ENCODE data around the gene BCORL1.

Gene BCORL1

GRCh38 chrX:130039847-130040246 is 57.4 kb downstream of the BCORL1 start:
- no peak for DNase-seq (ENCODE audit: low read depth in 1 of 2, low spot score in 1 of 2)
- no peaks in the 10 kb centered on the region for H3K27me3 ChIP-seq (ENCODE audit: insufficient read depth, poor library complexity, severe bottlenecking)
- TF ChIP-seq, protein P1, sequence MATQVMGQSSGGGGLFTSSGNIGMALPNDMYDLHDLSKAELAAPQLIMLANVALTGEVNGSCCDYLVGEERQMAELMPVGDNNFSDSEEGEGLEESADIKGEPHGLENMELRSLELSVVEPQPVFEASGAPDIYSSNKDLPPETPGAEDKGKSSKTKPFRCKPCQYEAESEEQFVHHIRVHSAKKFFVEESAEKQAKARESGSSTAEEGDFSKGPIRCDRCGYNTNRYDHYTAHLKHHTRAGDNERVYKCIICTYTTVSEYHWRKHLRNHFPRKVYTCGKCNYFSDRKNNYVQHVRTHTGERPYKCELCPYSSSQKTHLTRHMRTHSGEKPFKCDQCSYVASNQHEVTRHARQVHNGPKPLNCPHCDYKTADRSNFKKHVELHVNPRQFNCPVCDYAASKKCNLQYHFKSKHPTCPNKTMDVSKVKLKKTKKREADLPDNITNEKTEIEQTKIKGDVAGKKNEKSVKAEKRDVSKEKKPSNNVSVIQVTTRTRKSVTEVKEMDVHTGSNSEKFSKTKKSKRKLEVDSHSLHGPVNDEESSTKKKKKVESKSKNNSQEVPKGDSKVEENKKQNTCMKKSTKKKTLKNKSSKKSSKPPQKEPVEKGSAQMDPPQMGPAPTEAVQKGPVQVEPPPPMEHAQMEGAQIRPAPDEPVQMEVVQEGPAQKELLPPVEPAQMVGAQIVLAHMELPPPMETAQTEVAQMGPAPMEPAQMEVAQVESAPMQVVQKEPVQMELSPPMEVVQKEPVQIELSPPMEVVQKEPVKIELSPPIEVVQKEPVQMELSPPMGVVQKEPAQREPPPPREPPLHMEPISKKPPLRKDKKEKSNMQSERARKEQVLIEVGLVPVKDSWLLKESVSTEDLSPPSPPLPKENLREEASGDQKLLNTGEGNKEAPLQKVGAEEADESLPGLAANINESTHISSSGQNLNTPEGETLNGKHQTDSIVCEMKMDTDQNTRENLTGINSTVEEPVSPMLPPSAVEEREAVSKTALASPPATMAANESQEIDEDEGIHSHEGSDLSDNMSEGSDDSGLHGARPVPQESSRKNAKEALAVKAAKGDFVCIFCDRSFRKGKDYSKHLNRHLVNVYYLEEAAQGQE (IDR thresholded peaks at IDR 0.05; ENCODE audit: insufficient replicate concordance, low read depth), result no peak
- TF ChIP-seq POLR2AphosphoS5 (IDR thresholded peaks at IDR 0.05; ENCODE audit: low read depth), result no peak
- no peak for TF ChIP-seq SPI1 (IDR thresholded peaks at IDR 0.05; ENCODE audit: borderline replicate concordance, low read depth)
- TF ChIP-seq GABPA (IDR thresholded peaks at IDR 0.05; ENCODE audit: low read depth), result no peak
- TF ChIP-seq, protein P2, sequence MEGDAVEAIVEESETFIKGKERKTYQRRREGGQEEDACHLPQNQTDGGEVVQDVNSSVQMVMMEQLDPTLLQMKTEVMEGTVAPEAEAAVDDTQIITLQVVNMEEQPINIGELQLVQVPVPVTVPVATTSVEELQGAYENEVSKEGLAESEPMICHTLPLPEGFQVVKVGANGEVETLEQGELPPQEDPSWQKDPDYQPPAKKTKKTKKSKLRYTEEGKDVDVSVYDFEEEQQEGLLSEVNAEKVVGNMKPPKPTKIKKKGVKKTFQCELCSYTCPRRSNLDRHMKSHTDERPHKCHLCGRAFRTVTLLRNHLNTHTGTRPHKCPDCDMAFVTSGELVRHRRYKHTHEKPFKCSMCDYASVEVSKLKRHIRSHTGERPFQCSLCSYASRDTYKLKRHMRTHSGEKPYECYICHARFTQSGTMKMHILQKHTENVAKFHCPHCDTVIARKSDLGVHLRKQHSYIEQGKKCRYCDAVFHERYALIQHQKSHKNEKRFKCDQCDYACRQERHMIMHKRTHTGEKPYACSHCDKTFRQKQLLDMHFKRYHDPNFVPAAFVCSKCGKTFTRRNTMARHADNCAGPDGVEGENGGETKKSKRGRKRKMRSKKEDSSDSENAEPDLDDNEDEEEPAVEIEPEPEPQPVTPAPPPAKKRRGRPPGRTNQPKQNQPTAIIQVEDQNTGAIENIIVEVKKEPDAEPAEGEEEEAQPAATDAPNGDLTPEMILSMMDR (IDR thresholded peaks at IDR 0.05; ENCODE audit: insufficient read depth, low read length), result no peak
- no peak overlapping the region for H3K4me3 ChIP-seq (replicated peaks; ENCODE audit: insufficient read depth, low read length)
- H3K27ac ChIP-seq (replicated peaks), result no peak overlapping the region

GRCh38 chrX:130047416-130047815 is 65.0 kb downstream of the BCORL1 start:
- no peak for DNase-seq (ENCODE audit: low read depth in 1 of 2, low spot score in 1 of 2)
- H3K27ac ChIP-seq (replicated peaks), result no peak overlapping the region
- H3K4me3 ChIP-seq (replicated peaks; ENCODE audit: insufficient read depth, low read length), result no peak overlapping the region
- H3K27me3 ChIP-seq (ENCODE audit: insufficient read depth, poor library complexity, severe bottlenecking), result no peaks in the 10 kb centered on the region
- TF ChIP-seq, protein P1 (IDR thresholded peaks at IDR 0.05; ENCODE audit: insufficient replicate concordance, low read depth), result no peak
- TF ChIP-seq POLR2AphosphoS5 (IDR thresholded peaks at IDR 0.05; ENCODE audit: low read depth), result no peak

- no peak for DNase-seq (ENCODE audit: low read depth in 1 of 2, low spot score in 1 of 2)
- H3K27ac ChIP-seq (replicated peaks), result no peak overlapping the region
- TF ChIP-seq GABPA (IDR thresholded peaks at IDR 0.05; ENCODE audit: low read depth) (no peak), SPI1 (IDR thresholded peaks at IDR 0.05; ENCODE audit: borderline replicate concordance, low read depth) (no peak), POLR2AphosphoS5 (IDR thresholded peaks at IDR 0.05; ENCODE audit: low read depth) (no peak)
- TF ChIP-seq, protein P1 (IDR thresholded peaks at IDR 0.05; ENCODE audit: insufficient replicate concordance, low read depth), result no peak
- TF ChIP-seq, protein P2 (IDR thresholded peaks at IDR 0.05; ENCODE audit: insufficient read depth, low read length), result no peak
- H3K27me3 ChIP-seq (ENCODE audit: insufficient read depth, poor library complexity, severe bottlenecking), result no peaks in the 10 kb centered on the region
- no peak overlapping the region for H3K4me3 ChIP-seq (replicated peaks; ENCODE audit: insufficient read depth, low read length)
Measured at GRCh38 chrX:130048686-130049222, 66.3 kb downstream of the BCORL1 start.
